Liver (tissue), 9 donors: ENCODE results near the gene FAM171A1. TPM values are rescaled to one million over a fixed set of nuclear protein-coding genes. Genes with fewer than 3 reads are reported as not detected.

Experiments used
- DNase-seq: peaks from one replicate; pipeline ENCODE4 v3.0.0-alpha.2; 2017; ENCODE audit warnings: low spot score
- H3K27ac ChIP-seq, 2 donors: one replicate each; pipeline ENCODE4 v1.7.0; 2013; ENCODE audit warnings: inconsistent platforms in 2 of 2, low read length in 2 of 2, control low read depth in 1 of 2, low read depth in 1 of 2, mild to moderate bottlenecking in 1 of 2
- H3K27me3 ChIP-seq, 4 donors: one replicate each; pipeline versions ENCODE4 v1.6.1 to v1.7.0; 2013; ENCODE audit warnings: low read length in 3 of 4, inconsistent platforms in 1 of 4, mild to moderate bottlenecking in 1 of 4, moderate library complexity in 1 of 4; ENCODE audit not compliant: control insufficient read depth in 4 of 4, insufficient read depth in 4 of 4
- H3K36me3 ChIP-seq, 4 donors: one replicate each; pipeline versions ENCODE4 v1.6.1 to v1.7.0; 2013; ENCODE audit warnings: low read length in 3 of 4, mild to moderate bottlenecking in 3 of 4, low read depth in 1 of 4, moderate library complexity in 1 of 4; ENCODE audit not compliant: control insufficient read depth in 4 of 4, insufficient read depth in 3 of 4
- H3K4me1 ChIP-seq, 4 donors: one replicate each; pipeline versions ENCODE4 v1.6.1 to v1.7.0; 2013; ENCODE audit warnings: low read length in 3 of 4, mild to moderate bottlenecking in 3 of 4, moderate library complexity in 1 of 4; ENCODE audit not compliant: control insufficient read depth in 4 of 4, insufficient read depth in 4 of 4
- H3K4me3 ChIP-seq, 3 donors: one replicate each; pipeline versions ENCODE4 v1.6.1 to v1.7.0; 2013; ENCODE audit warnings: low read length in 3 of 3, control low read depth in 1 of 3, low read depth in 1 of 3, mild to moderate bottlenecking in 1 of 3
- H3K9ac ChIP-seq, 2 donors: one replicate each; pipeline ENCODE4 v1.7.0; 2013; ENCODE audit warnings: low read length in 2 of 2, mild to moderate bottlenecking in 2 of 2, moderate library complexity in 2 of 2, control low read depth in 1 of 2, low read depth in 1 of 2
- H3K9me3 ChIP-seq, 4 donors: one replicate each; pipeline versions ENCODE4 v1.6.1 to v1.7.0; 2013; ENCODE audit warnings: low read length in 3 of 4; ENCODE audit not compliant: control insufficient read depth in 4 of 4
- CTCF ChIP-seq: fragments of 150-350 bp; IDR thresholded peaks from 2 replicates; pipeline ENCODE4 v1.5.1; 2017; ENCODE audit warnings: improper control_type of control experiment, low read depth, low read length; ENCODE audit not compliant: missing input control
- EGR1 ChIP-seq, 2 donors: IDR thresholded peaks; 2 replicates each; pipeline ENCODE4 v1.6.1; 2016 to 2018; ENCODE audit warnings: antibody characterized with exemption in 2 of 2, low read depth in 2 of 2
- FOXA2 ChIP-seq: IDR thresholded peaks from 2 replicates; pipeline ENCODE4 v1.6.1; 2016; ENCODE audit warnings: antibody characterized with exemption
- GABPA ChIP-seq, 2 donors: IDR thresholded peaks in 1 of 2; conservative IDR thresholded peaks in 1 of 2; 2 replicates each; pipeline ENCODE4 v1.6.1; 2016; ENCODE audit warnings: antibody characterized with exemption in 2 of 2, mild to moderate bottlenecking in 1 of 2, moderate library complexity in 1 of 2
- HNF4A ChIP-seq, 2 donors: conservative IDR thresholded peaks; 2 replicates each; pipeline ENCODE4 v1.6.1; 2016; ENCODE audit warnings: antibody characterized with exemption in 2 of 2, mild to moderate bottlenecking in 2 of 2
- HNF4G ChIP-seq: IDR thresholded peaks from 2 replicates; pipeline ENCODE4 v1.6.1; 2016; ENCODE audit warnings: antibody characterized with exemption
- JUND ChIP-seq, 2 donors: IDR thresholded peaks; 2 replicates each; pipeline ENCODE4 v1.6.1; 2016; ENCODE audit warnings: antibody characterized with exemption in 2 of 2
- MAX ChIP-seq: IDR thresholded peaks from 2 replicates; pipeline ENCODE4 v1.6.1; 2016; ENCODE audit warnings: antibody characterized with exemption
- NR2F2 ChIP-seq: IDR thresholded peaks from 2 replicates; pipeline ENCODE4 v1.6.1; 2016; ENCODE audit warnings: antibody characterized with exemption
- RAD21 ChIP-seq, 2 donors: IDR thresholded peaks; 2 replicates each; pipeline ENCODE4 v1.6.1; 2016; ENCODE audit warnings: antibody characterized with exemption in 2 of 2, mild to moderate bottlenecking in 2 of 2
- REST ChIP-seq: IDR thresholded peaks from 2 replicates; pipeline ENCODE4 v1.6.1; 2016; ENCODE audit warnings: antibody characterized with exemption, mild to moderate bottlenecking
- RXRA ChIP-seq, 2 donors: IDR thresholded peaks; 2 replicates each; pipeline ENCODE4 v1.6.1; 2017 to 2018; ENCODE audit warnings: antibody characterized with exemption in 2 of 2, mild to moderate bottlenecking in 1 of 2
- SP1 ChIP-seq: IDR thresholded peaks from 2 replicates; pipeline ENCODE4 v1.6.1; 2018; ENCODE audit warnings: antibody characterized with exemption, mild to moderate bottlenecking
- TAF1 ChIP-seq: conservative IDR thresholded peaks from 2 replicates; pipeline ENCODE4 v1.6.1; 2016; ENCODE audit warnings: antibody characterized with exemption, mild to moderate bottlenecking
- YY1 ChIP-seq: IDR thresholded peaks from 2 replicates; pipeline ENCODE4 v1.6.1; 2016; ENCODE audit warnings: antibody characterized with exemption, mild to moderate bottlenecking
- WGBS: extraction: QIAGEN DNeasy Blood & Tissue Kit; methylation state at CpG from one replicate; pipeline ENCODE4 v1.1.7; 2013; 5-methylcytosine and 5-hydroxymethylcytosine counted together
- polyA plus RNA-seq, 2 donors: library from polyadenylated mRNA; stranded (reverse) in 1 of 2; unstranded in 1 of 2; fragments of 200-250 nt in 1 of 2; fragments of >200 nt in 1 of 2; fragmentation: Nextera tagmentation in 1 of 2; extraction: Ambion mirVana in 1 of 2; gene quantifications; one replicate each; pipeline versions ENCODE4 v1.2.1 to v1.2.3, GENCODE V29; 2013 to 2015
- total RNA-seq, 2 donors: library from RNA; depleted of rRNA; stranded (reverse); fragments of >200 nt; gene quantifications; one replicate each; pipeline ENCODE4 v1.2.3, GENCODE V29; 2014
- TF ChIP-seq, protein P1 (sequence below): IDR thresholded peaks from 2 replicates; pipeline ENCODE4 v1.6.1; 2016; ENCODE audit warnings: antibody characterized with exemption
- donor health status: healthy.
- donor health status: healthy.
- donor health status: healthy.
- donor health status: healthy.
- donor health status: healthy.

Gene FAM171A1
- total and polyA plus RNA-seq, 4 donors, result 2.5 to 10.2 (median 7.7) TPM

DNA sequence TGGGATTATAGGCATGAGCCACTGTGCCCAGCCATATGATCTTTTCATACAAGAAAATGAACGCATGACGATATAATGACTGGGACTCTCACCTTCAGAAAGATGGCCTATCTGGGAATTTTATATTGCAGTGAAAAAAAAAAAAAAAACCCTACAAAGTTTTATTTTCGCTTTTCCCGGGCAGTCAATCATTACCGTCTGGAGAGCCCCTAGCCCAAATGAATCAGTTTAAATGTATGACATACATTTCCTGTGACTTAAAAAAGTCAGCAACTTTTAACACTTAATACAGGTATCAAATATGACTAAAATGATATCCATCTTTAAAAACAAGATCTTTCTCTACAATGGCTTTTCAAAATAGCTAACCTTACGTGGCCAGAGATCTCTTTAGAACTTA is 154.4 kb downstream of the FAM171A1 start:
- Histone ChIP-seq H3K27me3 (no peaks in the 10 kb centered on the region), H3K4me1 (no peaks in the 10 kb centered on the region), H3K9me3 (no peaks in the 10 kb centered on the region), H3K36me3 (peaks cover 1 to 13% (median 6%) of the 10 kb centered on the region in 4 donors), H3K9ac (no peak overlapping the region), H3K27ac (no peak overlapping the region), H3K4me3 (no peak overlapping the region)
- no peak for DNase-seq
- 94% methylated on average over 6 of the region's 6 CpGs for WGBS
- TF ChIP-seq RAD21 (IDR thresholded peaks at IDR 0.05), result no peak
- no peak for TF ChIP-seq TAF1

- no peak overlapping the region for H3K9ac ChIP-seq
- no peaks in the 10 kb centered on the region for H3K27me3 ChIP-seq
- no peak for DNase-seq
- H3K9me3 ChIP-seq, result no peaks in the 10 kb centered on the region
- H3K27ac ChIP-seq, result no peak overlapping the region
- H3K36me3 ChIP-seq, result peaks cover 0 to 13% (median 6%) of the 10 kb centered on the region in 4 donors
- TF ChIP-seq, protein P1, sequence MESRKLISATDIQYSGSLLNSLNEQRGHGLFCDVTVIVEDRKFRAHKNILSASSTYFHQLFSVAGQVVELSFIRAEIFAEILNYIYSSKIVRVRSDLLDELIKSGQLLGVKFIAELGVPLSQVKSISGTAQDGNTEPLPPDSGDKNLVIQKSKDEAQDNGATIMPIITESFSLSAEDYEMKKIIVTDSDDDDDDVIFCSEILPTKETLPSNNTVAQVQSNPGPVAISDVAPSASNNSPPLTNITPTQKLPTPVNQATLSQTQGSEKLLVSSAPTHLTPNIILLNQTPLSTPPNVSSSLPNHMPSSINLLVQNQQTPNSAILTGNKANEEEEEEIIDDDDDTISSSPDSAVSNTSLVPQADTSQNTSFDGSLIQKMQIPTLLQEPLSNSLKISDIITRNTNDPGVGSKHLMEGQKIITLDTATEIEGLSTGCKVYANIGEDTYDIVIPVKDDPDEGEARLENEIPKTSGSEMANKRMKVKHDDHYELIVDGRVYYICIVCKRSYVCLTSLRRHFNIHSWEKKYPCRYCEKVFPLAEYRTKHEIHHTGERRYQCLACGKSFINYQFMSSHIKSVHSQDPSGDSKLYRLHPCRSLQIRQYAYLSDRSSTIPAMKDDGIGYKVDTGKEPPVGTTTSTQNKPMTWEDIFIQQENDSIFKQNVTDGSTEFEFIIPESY, result no peak
- TF ChIP-seq HNF4G (no peak), TAF1 (no peak), RAD21 (IDR thresholded peaks at IDR 0.05) (no peak), JUND (IDR thresholded peaks at IDR 0.05) (no peak), YY1 (no peak), CTCF (no peak), GABPA (IDR thresholded peaks at IDR 0.05 in 1 of 2, conservative IDR thresholded peaks at IDR 0.05 in 1 of 2) (no peak), RXRA (IDR thresholded peaks at IDR 0.05) (no peak), REST (no peak)
- WGBS, result 95% methylated on average over 17 of the region's 17 CpGs
- H3K4me3 ChIP-seq, result no peak overlapping the region
- H3K4me1 ChIP-seq, result peaks cover 0 to 3% (median 1%) of the 10 kb centered on the region in 4 donors
Observed at GRCh38 chr10:15214237-15214636, 156.9 kb downstream of the FAM171A1 start.

DNA sequence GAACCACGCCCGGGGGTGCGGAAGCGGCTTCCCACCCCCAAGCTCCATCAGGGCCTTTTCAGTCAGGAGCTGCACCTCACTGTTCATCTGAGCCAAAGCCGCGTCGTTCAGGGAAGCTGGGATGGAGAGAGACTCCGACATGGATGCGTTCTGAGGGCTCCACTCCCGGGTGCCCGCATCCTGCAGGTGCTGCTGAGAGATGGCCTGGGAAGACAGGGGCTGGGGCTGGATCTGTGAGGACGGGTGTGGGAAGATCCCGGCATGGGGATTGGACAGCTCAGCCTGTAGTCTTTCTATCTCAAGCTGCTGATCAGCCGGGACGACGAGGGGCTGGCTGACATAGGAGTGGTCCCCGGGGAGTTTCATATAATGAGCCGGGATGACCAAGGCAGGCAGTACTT is 157.6 kb downstream of the FAM171A1 start:
- WGBS, result 95% methylated on average over 18 of the region's 18 CpGs
- DNase-seq, result no peak
- Histone ChIP-seq H3K27ac (no peak overlapping the region), H3K4me1 (peaks cover 0 to 3% (median 1%) of the 10 kb centered on the region in 4 donors), H3K4me3 (no peak overlapping the region), H3K27me3 (no peaks in the 10 kb centered on the region), H3K36me3 (peaks cover 0 to 13% (median 6%) of the 10 kb centered on the region in 4 donors), H3K9me3 (no peaks in the 10 kb centered on the region), H3K9ac (no peak overlapping the region)
- no peak for TF ChIP-seq TAF1
- no peak for TF ChIP-seq NR2F2
- no peak for TF ChIP-seq MAX
- TF ChIP-seq SP1, result no peak
- TF ChIP-seq, protein P1, result no peak
- TF ChIP-seq CTCF, result no peak
- TF ChIP-seq HNF4A (conservative IDR thresholded peaks at IDR 0.05), result no peak
- no peak for TF ChIP-seq FOXA2
- TF ChIP-seq RXRA (IDR thresholded peaks at IDR 0.05), result no peak
- TF ChIP-seq EGR1 (IDR thresholded peaks at IDR 0.05; ENCODE audit: low read depth in 2 of 2), result no peak
